Spleen (tissue), 7 donors: ENCODE data around the gene ULBP1.
"Not testable (repeated sequence)": the region's sequence is repeated elsewhere in the genome, so short reads cannot be mapped to it uniquely, and the experiment has no call there.

Experiments
- CTCF ChIP-seq, 11 experiments: fragments of 200-600 bp in 7 of 11; fragments of 450-650 bp in 4 of 11; sonication (generic) in 4 of 11; IDR thresholded peaks in 8 of 11; conservative IDR thresholded peaks in 3 of 11; 1 replicate in 7 of 11; 2 replicates in 4 of 11; pipeline versions ENCODE4 v1.4.0 to v1.8.0; 2016 to 2021; ENCODE audit warnings: antibody characterized with exemption in 11 of 11, inconsistent platforms in 4 of 11, mild to moderate bottlenecking in 1 of 11
- POLR2A ChIP-seq, 3 donors: fragments of 450-650 bp; IDR thresholded peaks; one replicate each; pipeline ENCODE4 v1.5.1; 2017; ENCODE audit warnings: antibody characterized with exemption in 3 of 3, mild to moderate bottlenecking in 1 of 3
- POLR2AphosphoS5 ChIP-seq, 3 donors: sonication (generic); formaldehyde crosslinking; IDR thresholded peaks; one replicate each; pipeline ENCODE4 v1.5.1; 2017; ENCODE audit warnings: antibody characterized with exemption in 3 of 3
- donor health status: DM: no; HTN: no; CAD: no; lungs with moderate emphysema.
- donor health status: DM: no; HTN: no; CAD: no.
- donor health status: DM: no; HTN: no; CAD: no.

GRCh38 chr6:149967999-149968398, 4.3 kb downstream of the ULBP1 start:
- TF ChIP-seq POLR2AphosphoS5 (IDR thresholded peaks at IDR 0.05); CTCF (IDR thresholded peaks at IDR 0.05 in 8 of 11, conservative IDR thresholded peaks at IDR 0.05 in 3 of 11); POLR2A (IDR thresholded peaks at IDR 0.05): not testable (repeated sequence)
